Stimulated activated CD8-positive, alpha-beta memory T cell treated with anti-CD3 and anti-CD28 coated beads, Interleukin-2, amount 100 ng/mL, for 48 hours (primary cell): ENCODE measurements around the gene NUFIP1.
A peak's percentile ranks its signal among the peaks of the same experiment; 100 is the strongest.
"Not testable (repeated sequence)": the region's sequence is repeated elsewhere in the genome, so short reads cannot be mapped to it uniquely, and the experiment has no call there.

Source experiments
- DNase-seq, 2 donors: peaks; one replicate each; pipeline ENCODE4 v3.0.0-alpha.2; 2020; ENCODE audit warnings: low read depth in 2 of 2

The NUFIP1 gene

GRCh38 chr13:44919104-44919804 is 70.0 kb downstream of the NUFIP1 start:
- no peak for DNase-seq

- peak; percentile 64 to 69 for DNase-seq
Measured at GRCh38 chr13:44918326-44919103, 70.8 kb downstream of the NUFIP1 start.

- peak; percentile 83 to 95 for DNase-seq
Measured at GRCh38 chr13:44917589-44918325, 71.5 kb downstream of the NUFIP1 start.

- no peak for DNase-seq
Measured at GRCh38 chr13:44912278-44913016, 76.8 kb downstream of the NUFIP1 start.

- no peak for DNase-seq
Measured at GRCh38 chr13:44908712-44909111, 80.6 kb downstream of the NUFIP1 start.

GRCh38 chr13:44908266-44908665 is 81.0 kb downstream of the NUFIP1 start:
- DNase-seq = no peak

- DNase-seq = no peak
Measured at GRCh38 chr13:44906713-44907112, 82.6 kb downstream of the NUFIP1 start.

GRCh38 chr13:44906230-44906629 is 83.0 kb downstream of the NUFIP1 start:
- no peak for DNase-seq

GRCh38 chr13:44905556-44905955 is 83.7 kb downstream of the NUFIP1 start:
- no peak for DNase-seq

- DNase-seq = no peak
Measured at GRCh38 chr13:44904967-44905366, 84.3 kb downstream of the NUFIP1 start.

GRCh38 chr13:44903574-44903985 is 85.7 kb downstream of the NUFIP1 start:
- no peak for DNase-seq

- DNase-seq = no peak
Measured at GRCh38 chr13:44902738-44903137, 86.5 kb downstream of the NUFIP1 start.

GRCh38 chr13:44899967-44900366 is 89.3 kb downstream of the NUFIP1 start:
- DNase-seq = no peak

- DNase-seq = not testable (repeated sequence)
Measured at GRCh38 chr13:44898308-44898707, 91.0 kb downstream of the NUFIP1 start.

- no peak for DNase-seq
Measured at GRCh38 chr13:44895953-44896335, 93.3 kb downstream of the NUFIP1 start.

GRCh38 chr13:44895264-44895952 is 93.9 kb downstream of the NUFIP1 start:
- DNase-seq = no peak

GRCh38 chr13:44894001-44894770 is 95.1 kb downstream of the NUFIP1 start:
- no peak for DNase-seq
